Body of pancreas (tissue), 4 donors: ENCODE measurements around the gene PRSS36. TPM values are rescaled to one million over a fixed set of nuclear protein-coding genes. Genes with fewer than 3 reads are reported as not detected.
"Not testable (repeated sequence)": the region's sequence is repeated elsewhere in the genome, so short reads cannot be mapped to it uniquely, and the experiment has no call there.

Source experiments
- ATAC-seq: fragments of 150-250 bp; one replicate; pipeline ENCODE4 v1.9.1; 2016
- DNase-seq, 4 donors: peaks; one replicate each; pipeline ENCODE4 v3.0.0-alpha.2; 2019
- H3K27ac ChIP-seq, 4 donors: fragments of 200-600 bp; sonication (generic); 1 replicate in 3 of 4; 2 replicates in 1 of 4; pipeline versions ENCODE4 v1.5.1 to v1.6.1; 2016 to 2019; ENCODE audit warnings: mild to moderate bottlenecking in 1 of 4, mixed read lengths in 1 of 4, moderate library complexity in 1 of 4
- H3K27me3 ChIP-seq, 2 donors: fragments of 200-600 bp; sonication (generic); one replicate each; pipeline ENCODE4 v1.6.0; 2016; ENCODE audit warnings: mild to moderate bottlenecking in 1 of 2
- H3K36me3 ChIP-seq, 2 donors: fragments of 200-600 bp; sonication (generic); replicated peaks in 1 of 2; 2 replicates each; pipeline ENCODE4 v1.5.1; 2016; ENCODE audit warnings: low read depth in 2 of 2; ENCODE audit not compliant: insufficient read depth in 1 of 2
- H3K4me1 ChIP-seq: fragments of 200-600 bp; sonication (generic); one replicate; pipeline ENCODE4 v1.6.0; 2016
- H3K4me3 ChIP-seq, 2 donors: fragments of 200-600 bp; sonication (generic); 1 replicate in 1 of 2; 2 replicates in 1 of 2; pipeline ENCODE4 v1.5.1; 2016 to 2019
- H3K9me3 ChIP-seq, 3 donors: fragments of 200-600 bp; sonication (generic); 1 replicate in 2 of 3; 2 replicates in 1 of 3; pipeline ENCODE4 v1.5.1; 2016
- CTCF ChIP-seq, 7 experiments: fragments of 450-650 bp in 4 of 7; fragments of 200-600 bp in 3 of 7; sonication (generic) in 3 of 7; IDR thresholded peaks; one replicate each; pipeline ENCODE4 v1.5.1; 2016 to 2019; ENCODE audit warnings: antibody characterized with exemption in 7 of 7
- POLR2A ChIP-seq, 3 donors: fragments of 450-650 bp; IDR thresholded peaks; one replicate each; pipeline ENCODE4 v1.6.1; 2016; ENCODE audit warnings: antibody characterized with exemption in 3 of 3, mild to moderate bottlenecking in 2 of 3
- WGBS, 2 donors: methylation state at CpG; one replicate each; pipeline ENCODE4 v1.1.5; 2017; 5-methylcytosine and 5-hydroxymethylcytosine counted together
- intact Hi-C: fragments of 100-400 bp; cut with DNase I; formaldehyde crosslinking; loops from one replicate; pipeline ENCODE4 v1.15.1; 2023
- total RNA-seq, 2 donors: library from RNA; depleted of rRNA; stranded (reverse); fragments of >200 nt; gene quantifications; one replicate each; pipeline ENCODE4 v1.1.0, GENCODE V29; 2016

The PRSS36 gene
- total RNA-seq, 2 donors from 2014 or later, result 0.52 to 65.3 TPM

- intact Hi-C loops, result loop anchor here (5.0 to 10.0 kb wide), 3 partner anchors 46 to 164 kb away; partner anchors contain the start of genes HSD3B7, ZNF646 and ZNF668
- no peak overlapping the region for H3K27ac ChIP-seq
- TF ChIP-seq POLR2A (IDR thresholded peaks at IDR 0.05), result peak in 2 of 3 donors; percentile 29 to 34
- TF ChIP-seq CTCF (IDR thresholded peaks at IDR 0.05), result peak in 3 of 7 experiments; percentile 14 to 43 (median 28)
- ATAC-seq (peak; percentile 94), DNase-seq (peak; percentile 81 to 91 (median 88))
- H3K27me3 ChIP-seq, result no peaks in the 10 kb centered on the region
- no peaks in the 10 kb centered on the region for H3K36me3 ChIP-seq
- H3K4me1 ChIP-seq, result peaks cover 11% of the 10 kb centered on the region
- 13% methylated on average over 40 of the region's 40 CpGs; no CpG with 5 or more reads in 1 of the 2 donors for WGBS, 2 donors
- H3K4me3 ChIP-seq, result no peak overlapping the region
- H3K9me3 ChIP-seq, result no peaks in the 10 kb centered on the region
These were observed 1.6 kb downstream of the PRSS36 start for GRCh38 chr16:31148281-31148728.

GRCh38 chr16:31147574-31147973, 2.3 kb downstream of the PRSS36 start:
- ATAC-seq, result no peak
- Histone ChIP-seq H3K36me3 (no peaks in the 10 kb centered on the region), H3K4me1 (peaks cover 17% of the 10 kb centered on the region), H3K4me3 (no peak overlapping the region), H3K27me3 (no peaks in the 10 kb centered on the region), H3K27ac (no peak overlapping the region), H3K9me3 (no peaks in the 10 kb centered on the region)
- WGBS, 2 donors, result 82 to 87% methylated on average over 3 of the region's 3 CpGs
- TF ChIP-seq POLR2A (IDR thresholded peaks at IDR 0.05) (no peak), CTCF (IDR thresholded peaks at IDR 0.05) (no peak)
- DNase-seq, result no peak
- intact Hi-C loops, result loop anchor here (5.0 to 10.0 kb wide), 3 partner anchors 45 to 163 kb away; partner anchors contain the start of genes HSD3B7, ZNF646 and ZNF668

GRCh38 chr16:31145398-31145990, 4.4 kb downstream of the PRSS36 start:
- H3K36me3 ChIP-seq, result no peaks in the 10 kb centered on the region
- intact Hi-C loops, result loop anchor here (5.0 to 10.0 kb wide), 3 partner anchors 43 to 161 kb away; partner anchors contain the start of genes HSD3B7, ZNF646 and ZNF668
- H3K27me3 ChIP-seq, result no peaks in the 10 kb centered on the region
- TF ChIP-seq POLR2A (IDR thresholded peaks at IDR 0.05) (no peak), CTCF (IDR thresholded peaks at IDR 0.05) (no peak)
- DNase-seq, result no peak
- WGBS, 2 donors, result 77 to 83% methylated on average over 8 to 12 of the region's 12 CpGs
- no peak overlapping the region for H3K4me3 ChIP-seq
- no peak for ATAC-seq
- H3K9me3 ChIP-seq, result no peaks in the 10 kb centered on the region
- peaks cover 34% of the 10 kb centered on the region for H3K4me1 ChIP-seq
- no peak overlapping the region for H3K27ac ChIP-seq

- not testable (repeated sequence) for H3K9me3 ChIP-seq, DNase-seq, H3K36me3 ChIP-seq, ATAC-seq, H3K27me3 ChIP-seq, H3K4me3 ChIP-seq, H3K27ac ChIP-seq
- H3K4me1 ChIP-seq, result peaks cover 41% of the 10 kb centered on the region
- WGBS, 2 donors, result 87 to 96% methylated on average over 7 of the region's 7 CpGs
- intact Hi-C loops, result loop anchor here (10.0 kb wide), 2 partner anchors 70 to 160 kb away; partner anchors contain the start of genes HSD3B7, ZNF646 and ZNF668
These were observed 5.4 kb downstream of the PRSS36 start for GRCh38 chr16:31144418-31144817.

- 93 to 94% methylated on average over 8 of the region's 8 CpGs for WGBS, 2 donors
- Histone ChIP-seq H3K9me3 (no peaks in the 10 kb centered on the region), H3K4me1 (peaks cover 47% of the 10 kb centered on the region), H3K27me3 (no peaks in the 10 kb centered on the region), H3K36me3 (no peaks in the 10 kb centered on the region), H3K27ac (no peak overlapping the region), H3K4me3 (no peak overlapping the region)
- TF ChIP-seq CTCF (IDR thresholded peaks at IDR 0.05), result no peak
- TF ChIP-seq POLR2A (IDR thresholded peaks at IDR 0.05), result no peak
- intact Hi-C loops, result loop anchor here (10.0 kb wide), 2 partner anchors 69 to 159 kb away; partner anchors contain the start of genes HSD3B7, ZNF646 and ZNF668
- no peak for DNase-seq
- no peak for ATAC-seq
These were observed 6.1 kb downstream of the PRSS36 start for GRCh38 chr16:31143694-31144148.
